Suppressor macrophage treated with lipopolysaccharide for 1 hour (primary cell): ENCODE measurements around the gene GABBR2.
"Not testable (repeated sequence)": the region's sequence is repeated elsewhere in the genome, so short reads cannot be mapped to it uniquely, and the experiment has no call there.

Experiments
- DNase-seq, 3 donors: peaks; one replicate each; pipeline ENCODE4 v3.0.0-alpha.2; 2020 to 2022

Gene GABBR2

GRCh38 chr9:98275159-98275558 lies 433.6 kb downstream of the GABBR2 start:
- DNase-seq = no peak

GRCh38 chr9:98272083-98272482 lies 436.7 kb downstream of the GABBR2 start:
- no peak for DNase-seq

- DNase-seq = no peak
These were observed 437.3 kb downstream of the GABBR2 start for GRCh38 chr9:98271479-98271878.

DNA sequence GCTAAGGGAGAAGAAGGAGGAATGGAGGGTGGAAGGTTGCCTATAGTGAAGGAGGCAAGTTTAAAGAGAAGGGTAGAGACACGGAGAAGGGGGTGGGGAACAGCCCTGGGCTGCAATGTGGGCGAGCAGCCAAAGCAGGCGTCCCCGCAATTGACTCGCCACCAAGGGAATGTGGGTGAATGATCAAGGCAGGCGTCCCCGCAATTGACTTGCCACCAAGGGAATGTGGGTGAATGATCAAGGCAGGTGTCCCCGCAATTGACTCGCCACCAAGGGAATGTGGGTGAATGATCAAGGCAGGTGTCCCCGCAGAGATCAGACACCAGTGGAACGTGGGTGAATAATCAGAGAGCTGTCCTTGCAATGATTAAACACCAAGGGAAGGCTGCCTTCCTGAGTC lies 438.5 kb downstream of the GABBR2 start:
- DNase-seq = not testable (repeated sequence)

- DNase-seq = not testable (repeated sequence)
These were observed 439.1 kb downstream of the GABBR2 start for GRCh38 chr9:98269652-98270051.

- DNase-seq = not testable (repeated sequence)
These were observed 441.2 kb downstream of the GABBR2 start for GRCh38 chr9:98267556-98267955.

DNA sequence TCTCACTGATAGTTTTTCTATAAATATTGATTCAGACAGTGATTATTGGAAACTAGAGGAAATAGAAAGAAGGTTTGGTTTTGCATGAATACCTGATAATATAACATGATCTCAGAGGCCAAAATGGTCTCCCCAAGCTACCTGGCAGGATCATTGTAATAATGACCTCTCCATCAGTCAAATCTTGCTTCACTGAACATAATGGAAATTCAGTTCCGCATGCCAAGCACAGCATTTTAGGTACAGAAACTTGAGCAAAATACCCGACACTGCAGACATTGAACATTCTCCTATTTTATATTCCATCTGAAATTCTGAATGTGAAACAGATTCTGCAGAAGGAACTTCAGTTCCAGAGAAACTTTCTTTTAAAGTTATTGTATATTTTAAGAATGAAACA lies 444.2 kb downstream of the GABBR2 start:
- no peak for DNase-seq

DNA sequence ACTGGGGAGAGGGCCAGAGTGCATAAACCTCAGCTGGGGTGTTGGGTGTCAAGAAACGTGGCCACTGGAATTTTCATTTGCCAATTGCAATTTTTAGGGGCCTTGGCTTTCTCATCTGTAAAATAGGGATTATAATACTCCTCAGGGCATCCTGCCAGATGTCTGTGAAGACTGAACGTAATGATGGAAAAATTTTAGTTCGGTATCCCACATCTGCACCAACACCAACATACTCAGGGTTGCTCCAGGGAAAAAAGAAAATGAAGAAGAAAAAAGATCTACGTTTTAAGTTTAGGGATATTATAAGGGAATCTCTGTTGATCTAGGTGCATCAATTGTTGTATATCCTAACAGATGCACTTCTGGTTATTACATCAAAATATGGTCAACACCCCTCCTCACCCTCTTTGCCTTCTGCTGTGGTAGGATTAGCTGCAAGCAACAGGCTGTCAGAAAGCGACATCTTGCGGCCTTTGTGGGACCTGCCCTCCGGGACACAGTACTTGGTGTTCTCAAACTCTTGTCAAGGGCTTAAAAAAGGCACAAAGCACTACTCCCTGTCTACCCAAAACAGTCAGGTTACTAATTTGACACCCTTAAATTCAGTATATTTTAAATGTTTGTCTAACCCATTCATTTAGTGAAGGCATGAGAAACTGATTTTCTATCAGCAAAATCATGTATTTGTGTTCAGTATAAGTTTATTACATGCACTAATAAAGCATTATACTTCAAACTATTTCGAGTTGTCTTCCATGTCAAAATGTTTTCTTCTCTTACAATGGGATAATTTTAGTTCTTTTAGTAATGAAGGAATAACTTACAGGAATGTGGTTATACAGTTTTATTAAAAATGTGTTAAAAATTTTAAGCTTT lies 445.0 kb downstream of the GABBR2 start:
- DNase-seq = peak; percentile 89 to 91 (median 89)

DNA sequence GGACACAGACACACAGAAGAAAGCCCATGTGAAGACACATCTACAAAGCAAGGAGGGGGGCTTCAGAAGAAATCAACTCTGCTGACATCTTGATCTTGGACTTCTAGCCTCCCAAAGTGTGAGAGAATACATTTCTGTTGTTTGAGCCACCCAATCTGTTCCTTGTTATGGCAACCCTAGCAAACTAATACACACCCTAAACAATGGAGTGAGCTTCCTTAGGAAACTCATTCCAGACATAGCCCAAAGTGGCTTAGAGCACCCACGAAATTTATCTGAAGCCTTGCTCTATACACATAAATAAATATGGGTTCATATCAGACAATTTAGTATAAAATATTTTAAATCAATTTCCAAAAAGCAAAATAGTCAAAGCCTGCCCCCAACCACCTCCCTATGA lies 445.7 kb downstream of the GABBR2 start:
- no peak for DNase-seq

DNA sequence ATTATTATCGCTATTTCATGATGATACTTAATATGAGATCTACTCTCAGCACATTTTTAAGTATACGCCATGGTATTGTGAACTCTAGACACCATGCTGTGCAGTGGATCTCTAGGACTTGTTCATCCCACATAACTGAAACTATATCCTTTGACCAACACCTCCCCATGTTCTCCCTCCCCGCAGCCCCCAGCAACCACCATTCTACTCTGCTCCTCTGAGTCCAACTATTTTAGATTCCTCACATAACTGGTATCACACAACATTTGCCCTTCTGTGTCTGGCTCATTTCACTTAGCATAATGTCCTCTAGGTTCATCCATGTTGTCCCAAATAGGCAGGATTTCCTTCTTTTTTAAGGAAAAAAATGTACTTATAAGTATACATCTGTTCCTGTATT lies 446.7 kb downstream of the GABBR2 start:
- DNase-seq = no peak

- no peak for DNase-seq
These were observed 448.1 kb downstream of the GABBR2 start for GRCh38 chr9:98260635-98261034.

GRCh38 chr9:98259791-98260190 lies 448.9 kb downstream of the GABBR2 start:
- no peak for DNase-seq

- peak in 2 of 3 donors; percentile 29 to 41 for DNase-seq
These were observed 452.0 kb downstream of the GABBR2 start for GRCh38 chr9:98256756-98257155.

- peak; percentile 95 to 97 (median 97) for DNase-seq
These were observed 453.0 kb downstream of the GABBR2 start, which contains the start of gene TBC1D2 for GRCh38 chr9:98255578-98256296. Gene TBC1D2 (minus strand): TSS chr9:98255649. CDS start chr9:98255541, 108 bp downstream.

GRCh38 chr9:98255061-98255577 lies 453.6 kb downstream of the GABBR2 start:
- DNase-seq = peak; percentile 52 to 57 (median 56)

DNA sequence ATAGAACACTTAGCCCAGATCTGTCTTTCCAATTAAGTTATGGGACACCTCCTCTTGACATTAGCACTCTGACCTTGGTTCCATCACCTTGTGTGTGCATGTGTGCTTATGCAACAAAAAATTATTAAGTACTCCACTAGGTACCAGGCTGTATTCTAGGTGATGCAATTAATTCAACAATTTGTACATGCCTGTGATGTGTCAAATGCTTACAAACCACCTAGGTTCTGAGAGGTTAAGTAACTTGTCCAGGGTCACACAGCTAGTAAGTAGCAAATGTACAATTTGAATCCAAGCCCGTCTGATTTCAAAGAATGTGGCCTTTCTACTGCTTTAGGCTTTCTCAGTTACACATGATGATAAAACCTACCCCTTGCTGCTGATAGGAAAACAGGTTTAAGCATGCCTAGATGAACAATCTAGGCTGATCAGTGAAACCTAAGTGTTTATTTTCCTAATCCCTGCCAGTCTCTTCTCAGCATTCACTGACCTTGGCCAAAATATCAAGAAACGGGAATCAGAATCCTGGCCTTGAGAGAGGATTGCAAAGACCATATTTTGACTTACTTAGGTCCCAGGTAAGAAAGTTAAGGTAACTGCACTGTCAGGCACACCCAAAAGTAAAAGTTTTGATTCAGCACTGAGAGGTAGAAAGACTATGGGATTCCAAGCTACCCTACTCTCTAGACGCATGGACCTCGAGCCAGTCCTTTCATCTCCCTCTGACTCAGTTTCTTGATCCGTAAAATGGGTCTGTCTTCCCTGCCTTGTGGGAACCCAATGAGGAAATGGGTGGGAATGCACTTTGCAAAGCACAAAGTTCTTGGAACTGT lies 454.3 kb downstream of the GABBR2 start:
- no peak for DNase-seq

- no peak for DNase-seq
These were observed 455.2 kb downstream of the GABBR2 start for GRCh38 chr9:98253565-98253964.

- DNase-seq = peak in 2 of 3 donors; percentile 43 to 46
These were observed 457.2 kb downstream of the GABBR2 start for GRCh38 chr9:98251551-98251950.

DNA sequence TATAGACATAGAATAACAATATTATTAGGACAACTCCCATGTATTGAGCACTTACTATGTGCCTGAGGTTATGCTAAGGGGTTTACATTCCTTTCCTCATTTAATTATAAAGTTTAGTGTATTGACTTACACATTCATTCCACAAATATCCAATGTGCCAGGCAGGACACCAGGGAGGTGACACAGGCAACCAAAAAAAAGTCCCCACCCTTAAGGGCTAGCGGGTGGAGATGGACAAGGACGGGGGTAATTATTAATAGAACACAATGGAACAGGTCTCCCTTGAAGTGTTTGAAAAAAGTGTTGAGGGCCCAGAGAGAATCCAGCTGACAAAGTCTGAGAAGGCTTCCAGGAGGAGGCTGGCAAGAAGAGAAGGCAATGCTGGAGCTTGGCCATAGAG lies 459.0 kb downstream of the GABBR2 start:
- DNase-seq = no peak

GRCh38 chr9:98248737-98249474 lies 459.8 kb downstream of the GABBR2 start:
- peak; percentile 95 to 97 (median 96) for DNase-seq

DNA sequence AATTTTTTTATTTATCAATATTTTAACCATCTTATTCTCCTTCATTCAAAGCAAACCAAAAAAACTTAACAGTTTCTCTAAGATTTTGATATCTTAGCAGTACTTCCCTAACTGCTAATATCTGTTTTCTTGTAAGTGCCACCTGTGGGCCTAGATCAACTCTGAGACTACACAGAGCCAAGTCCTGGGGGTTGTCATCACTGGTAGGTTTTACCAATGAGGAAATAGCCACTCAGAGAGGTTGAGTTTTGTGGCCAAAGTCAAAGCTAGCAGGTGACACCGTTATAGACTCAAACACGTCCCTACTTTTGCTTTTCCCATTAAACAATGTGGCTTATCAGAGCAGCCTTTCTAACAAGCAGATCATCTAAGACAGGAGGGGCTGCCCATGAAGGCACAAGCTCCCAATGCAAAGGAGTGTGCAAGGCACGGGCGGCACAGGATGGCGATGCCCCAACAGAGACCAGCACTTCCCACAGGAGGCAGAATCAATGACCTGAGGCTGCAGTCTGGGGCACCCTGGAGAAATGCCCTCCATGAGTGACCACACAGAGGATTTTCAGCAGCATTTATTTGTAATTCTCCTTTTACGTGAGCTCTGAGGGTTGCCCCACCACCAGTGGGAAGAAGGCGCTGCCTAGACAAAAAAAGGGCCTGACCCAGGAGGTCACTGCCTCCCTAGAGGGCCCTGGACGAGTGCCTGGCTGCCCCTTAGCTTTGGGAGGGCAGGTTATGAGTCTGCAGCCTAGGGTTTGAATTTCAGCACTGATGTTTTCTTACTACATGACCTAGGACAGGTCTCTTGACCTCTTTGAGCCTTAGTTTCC lies 460.7 kb downstream of the GABBR2 start:
- DNase-seq = peak; percentile 61 to 79 (median 68)
